ENCODE results near the gene CTIF.

The CTIF gene

DNA sequence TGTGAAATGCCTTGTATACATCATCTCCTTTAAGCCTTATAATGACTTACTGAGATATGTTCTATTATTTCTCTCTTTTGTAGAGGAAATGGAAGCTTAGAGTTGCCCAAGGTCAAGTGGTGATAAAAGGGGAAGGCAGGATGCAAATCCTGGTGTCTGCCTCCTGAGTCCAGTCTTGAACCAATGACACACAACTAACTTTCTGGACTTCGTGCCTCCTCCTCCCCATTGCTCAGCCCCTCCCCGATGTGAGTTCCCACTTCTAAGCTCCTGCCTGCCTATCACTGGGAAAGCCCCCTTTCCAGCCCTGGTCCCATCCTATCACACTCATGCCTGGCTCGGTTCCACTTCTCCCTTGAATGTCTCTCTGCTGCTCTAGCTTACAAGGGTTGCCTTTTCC is 6.9 kb upstream of the CTIF start:
- DNase-seq (ENCODE audit: insufficient read length, low spot score) (no peak), FAIRE-seq (no peak)

DNA sequence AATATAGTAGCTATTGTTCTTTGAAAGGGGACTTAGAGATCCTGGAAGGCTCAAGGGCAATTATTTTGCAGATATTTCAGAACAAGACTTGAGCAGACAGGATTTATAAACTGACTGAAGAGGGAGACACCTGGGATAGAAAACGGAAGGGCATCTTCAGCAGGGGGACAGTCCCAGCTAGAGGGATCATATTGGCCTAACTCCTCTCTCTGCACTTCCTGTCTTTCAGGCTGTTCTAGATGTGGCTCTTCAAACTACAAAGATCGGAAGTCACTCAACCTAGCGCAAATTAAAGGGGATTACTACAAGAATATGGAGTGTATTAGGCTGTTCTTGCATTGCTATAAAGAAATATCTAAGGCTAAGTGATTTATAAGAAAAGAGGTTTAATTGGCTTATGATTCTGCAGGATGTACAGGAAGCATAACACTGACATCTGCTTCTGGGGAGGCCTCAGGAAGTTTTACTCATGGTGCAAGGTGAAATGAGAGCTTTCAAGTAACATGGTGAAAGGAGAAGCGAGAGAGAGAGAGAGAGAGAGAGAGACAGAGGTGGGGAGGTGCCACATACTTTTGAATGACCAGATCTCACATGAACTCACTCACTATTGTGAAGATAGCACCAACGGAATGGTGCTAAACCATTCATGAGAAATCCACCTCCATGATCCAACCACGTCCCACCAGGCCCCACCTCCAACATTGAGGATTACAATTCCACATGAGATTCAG is 5.3 kb upstream of the CTIF start:
- DNase-seq (ENCODE audit: insufficient read length, low spot score): no peak
- FAIRE-seq: no peak

DNA sequence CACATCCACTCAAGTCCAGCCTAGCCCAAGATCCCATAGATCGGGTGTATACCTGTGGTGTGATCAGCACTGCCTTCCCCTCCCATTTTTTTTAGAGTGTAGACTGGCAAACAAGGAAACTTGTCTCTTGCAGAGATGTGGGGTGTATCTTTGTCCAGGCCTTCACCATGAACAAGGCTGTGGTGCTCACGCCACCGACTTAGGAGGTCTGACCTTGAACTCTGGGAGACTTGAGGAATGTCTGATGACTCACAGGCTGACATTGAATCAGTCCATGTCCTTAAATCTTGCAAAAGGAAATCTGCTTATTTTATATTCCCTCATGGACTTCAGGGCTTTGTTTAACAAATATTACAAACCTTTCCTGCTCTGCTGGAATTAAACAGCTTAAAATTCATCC is 4.5 kb upstream of the CTIF start:
- FAIRE-seq: no peak
- no peak for DNase-seq (ENCODE audit: insufficient read length, low spot score)

DNA sequence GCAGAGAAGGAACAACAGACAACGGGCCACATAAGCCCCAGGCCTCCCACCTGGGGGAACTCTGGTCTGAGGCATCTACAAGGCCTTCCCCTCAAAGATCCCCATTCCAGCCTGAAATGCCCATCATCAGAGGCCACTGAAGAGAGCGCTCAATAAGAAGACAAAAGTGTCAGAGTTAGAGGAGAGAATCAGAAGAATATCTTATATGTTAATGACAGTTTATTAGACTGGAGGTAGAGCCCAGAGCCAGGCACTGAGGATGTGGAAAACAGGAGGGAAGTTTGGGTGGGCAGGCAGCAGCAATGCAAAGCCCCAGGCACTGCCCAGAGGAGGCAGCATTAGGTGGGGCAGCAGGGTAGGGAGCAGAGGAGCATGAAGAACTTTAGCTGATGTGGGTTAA is 2.9 kb upstream of the CTIF start:
- FAIRE-seq: no peak
- no peak for DNase-seq (ENCODE audit: insufficient read length, low spot score)

DNA sequence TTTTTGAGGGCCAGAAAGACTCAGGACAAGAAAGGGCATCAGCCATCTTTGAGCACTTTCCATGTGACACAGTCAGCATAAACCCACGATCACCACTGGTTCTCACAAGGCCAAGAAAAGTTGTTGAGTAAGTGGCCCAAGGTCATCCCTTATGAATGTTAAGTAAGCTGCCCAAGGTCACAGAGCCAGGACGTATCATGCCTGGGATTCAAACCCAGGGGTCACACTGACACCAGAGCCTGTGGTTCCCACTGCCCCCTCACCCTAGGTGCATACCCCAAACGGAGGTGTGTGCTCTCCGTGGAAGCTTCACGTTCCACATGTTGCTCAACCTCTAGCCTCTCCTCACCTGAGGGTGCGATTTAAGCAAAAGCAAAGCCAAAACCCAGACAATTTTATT is 2.3 kb upstream of the CTIF start:
- FAIRE-seq: no peak
- no peak for DNase-seq (ENCODE audit: insufficient read length, low spot score)

DNA sequence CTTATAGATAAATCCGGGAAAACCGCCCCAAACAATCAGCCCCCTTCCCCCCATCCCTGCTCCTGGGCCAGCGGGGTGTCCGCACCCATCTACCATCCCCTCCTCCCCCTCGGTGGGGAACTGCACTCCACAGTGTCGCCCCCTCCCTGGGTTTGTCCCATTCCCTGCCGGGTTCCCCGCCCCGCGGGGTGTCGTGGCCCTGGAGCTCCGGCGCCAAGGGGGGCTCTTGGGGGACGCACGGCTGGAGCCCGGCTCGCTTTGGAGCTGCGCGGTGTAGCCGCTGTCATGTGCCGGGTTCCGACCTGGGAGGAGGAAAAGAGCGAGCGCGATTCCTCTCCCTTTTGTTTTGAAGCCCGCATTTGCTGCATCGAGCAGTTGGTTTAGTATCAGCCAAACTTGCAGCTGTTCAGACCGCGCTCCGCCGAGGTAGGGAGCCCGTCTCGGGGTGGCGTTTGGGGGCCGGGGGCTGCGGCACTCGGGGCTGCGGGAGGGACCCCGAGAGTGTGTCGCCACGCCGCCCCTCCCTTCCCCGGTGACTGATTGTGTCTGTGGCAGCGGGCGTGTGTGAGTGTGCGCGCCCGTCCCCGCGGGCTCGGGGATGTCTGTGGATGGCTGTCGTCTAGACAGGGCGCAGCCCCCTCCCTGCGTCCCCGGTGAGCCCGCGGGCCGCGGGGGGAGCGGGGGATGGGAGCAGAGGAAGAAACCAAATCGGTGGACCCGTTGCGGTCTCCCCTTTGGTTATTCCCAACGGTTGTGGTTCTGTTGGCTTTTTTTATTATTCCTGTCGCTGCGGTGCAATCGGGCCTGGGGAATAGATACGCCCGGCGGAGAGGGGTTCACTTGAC is 797 bp downstream of the CTIF start:
- FAIRE-seq: no peak
- DNase-seq (ENCODE audit: insufficient read length, low spot score): no peak

DNA sequence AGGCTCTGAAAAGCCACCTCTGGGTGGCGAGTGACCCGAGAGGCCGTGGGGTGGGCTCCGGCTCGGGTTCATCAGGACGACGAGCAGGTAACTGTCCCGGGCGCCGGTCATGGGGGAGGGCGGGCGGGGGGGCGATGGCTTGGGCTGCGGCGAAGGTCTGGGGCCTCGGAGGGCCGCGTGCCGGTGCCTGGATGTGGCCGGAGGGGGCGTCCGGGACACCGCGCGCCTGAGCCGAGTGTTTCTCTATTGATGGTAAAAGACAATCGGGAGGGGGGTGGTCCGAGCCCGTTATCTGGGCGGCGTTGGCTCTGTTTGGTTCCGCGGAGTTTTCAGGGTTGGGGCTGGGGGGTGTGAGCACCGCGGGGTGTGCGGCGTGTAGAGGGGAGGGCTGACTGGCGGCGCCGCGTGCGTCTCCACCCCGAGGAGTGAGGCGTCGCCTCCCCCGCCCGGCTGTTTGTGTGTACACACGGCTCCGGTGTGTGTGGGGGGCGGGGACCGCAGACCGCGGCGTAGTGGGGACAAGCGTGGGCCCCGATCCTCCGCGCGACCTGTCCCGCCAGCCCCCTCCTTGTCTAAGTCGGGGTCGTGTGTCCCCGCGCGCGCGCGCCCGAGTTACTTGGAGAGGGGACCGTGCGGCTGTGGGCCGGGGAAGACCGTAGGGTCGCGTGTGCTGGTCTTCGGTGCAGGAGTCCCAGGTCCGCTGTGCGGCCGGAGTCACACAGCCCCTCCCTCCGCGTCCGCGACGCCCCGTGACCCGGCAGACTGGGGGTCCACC is 1.6 kb downstream of the CTIF start:
- no peak for FAIRE-seq

DNA sequence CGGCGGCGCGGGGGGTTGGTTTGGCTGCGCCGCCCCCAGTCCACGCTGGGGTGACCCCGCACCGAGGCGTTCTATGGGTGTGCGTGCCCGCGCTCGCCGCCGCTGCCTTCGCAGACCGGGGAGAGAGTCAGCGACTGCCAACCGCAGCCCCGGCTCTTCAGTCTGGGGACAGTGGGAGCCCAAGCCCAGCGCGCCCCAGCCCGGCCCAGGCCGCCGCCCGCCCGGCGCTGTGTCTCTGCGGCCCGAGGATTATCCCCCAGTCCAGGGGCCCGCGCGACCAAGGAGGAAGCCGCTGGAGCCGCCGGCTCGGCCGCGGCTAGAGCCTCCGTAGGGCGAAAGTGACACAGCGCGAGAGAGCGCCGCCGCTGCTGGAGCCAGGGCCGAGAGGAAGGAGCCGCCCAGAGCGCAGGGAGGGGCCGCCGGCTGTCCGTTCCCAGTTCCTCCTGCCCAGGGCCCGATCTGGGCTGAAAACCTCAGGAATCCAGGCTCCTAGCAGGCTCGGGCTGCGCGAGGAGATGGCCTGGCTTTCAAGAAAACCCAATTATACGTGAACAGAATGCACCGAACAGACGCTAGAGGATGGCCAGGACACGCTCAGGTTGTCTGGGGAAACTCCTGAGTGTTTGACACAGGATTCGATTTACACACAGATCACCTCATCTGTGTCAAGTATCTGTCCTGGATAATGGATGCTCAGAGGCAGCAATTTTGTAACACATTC is 2.4 kb downstream of the CTIF start:
- DNase-seq (ENCODE audit: insufficient read length, low spot score) (peak; percentile 38), FAIRE-seq (no peak)

More for the DNA sequence above, 1.6 kb downstream of the CTIF start:
- DNase-seq (ENCODE audit: insufficient read length, low spot score): no peak

DNA sequence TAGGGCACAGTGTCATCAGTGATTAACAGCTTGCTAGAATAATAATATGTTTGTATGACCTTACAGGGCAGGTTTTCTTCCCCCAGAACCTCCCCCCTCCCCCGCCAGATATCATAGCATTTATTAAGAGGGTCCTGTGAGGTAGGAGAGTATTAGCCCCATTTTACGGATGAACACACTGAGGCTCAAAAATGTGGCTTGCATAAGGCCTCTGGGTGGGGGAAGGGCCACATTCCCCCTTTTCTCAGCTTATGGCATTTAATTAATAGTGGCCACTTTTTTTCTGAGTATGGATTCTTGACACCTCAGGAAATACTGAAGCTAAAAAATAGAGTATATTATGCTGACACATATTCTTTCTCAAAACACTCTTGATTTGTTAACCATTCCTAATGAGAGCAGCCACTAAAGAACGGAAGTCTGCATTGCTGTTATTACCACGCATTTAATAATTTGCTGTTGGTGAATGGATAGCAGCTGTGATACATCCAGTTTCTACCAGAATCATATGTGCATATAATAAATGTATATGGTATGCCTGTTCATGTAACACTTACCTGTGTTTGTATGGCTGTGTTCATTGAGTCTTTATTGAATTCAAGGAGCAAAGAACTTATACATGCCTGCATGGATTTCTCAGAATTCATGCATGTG is 3.0 kb downstream of the CTIF start:
- DNase-seq (ENCODE audit: insufficient read length, low spot score) (no peak), FAIRE-seq (no peak)

DNA sequence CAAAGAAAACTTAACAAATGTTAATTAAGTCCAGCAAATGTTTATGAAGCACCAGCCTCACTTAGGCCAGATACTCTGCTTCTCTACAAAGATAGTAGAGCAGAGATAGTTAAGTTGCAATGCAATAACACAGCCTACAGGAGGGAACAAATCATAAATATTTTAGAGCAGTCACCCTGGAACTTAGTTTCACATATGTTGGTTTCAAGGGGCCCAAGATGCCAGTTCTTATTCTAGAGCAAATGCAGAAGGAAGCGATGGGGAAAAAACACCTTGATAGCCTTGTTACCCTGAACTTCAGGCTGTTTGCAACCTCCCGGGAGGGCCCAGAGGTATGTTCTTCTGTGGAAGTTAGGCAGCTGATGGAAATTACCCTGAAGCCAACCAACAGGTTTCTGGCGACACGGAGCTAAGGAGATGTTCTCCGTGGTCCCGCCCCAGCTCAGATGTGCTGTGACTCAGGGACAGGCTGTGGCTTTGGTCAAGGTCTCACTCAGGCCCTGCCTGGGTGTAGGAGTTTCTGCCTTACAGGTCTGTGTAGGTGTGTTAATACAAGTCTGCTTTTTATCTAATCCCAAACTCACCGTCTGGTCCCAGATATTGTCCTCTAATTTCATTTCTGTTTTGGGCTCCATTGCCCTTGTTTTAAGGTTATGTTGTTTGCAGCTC is 3.8 kb downstream of the CTIF start:
- DNase-seq (ENCODE audit: insufficient read length, low spot score) (no peak), FAIRE-seq (no peak)

DNA sequence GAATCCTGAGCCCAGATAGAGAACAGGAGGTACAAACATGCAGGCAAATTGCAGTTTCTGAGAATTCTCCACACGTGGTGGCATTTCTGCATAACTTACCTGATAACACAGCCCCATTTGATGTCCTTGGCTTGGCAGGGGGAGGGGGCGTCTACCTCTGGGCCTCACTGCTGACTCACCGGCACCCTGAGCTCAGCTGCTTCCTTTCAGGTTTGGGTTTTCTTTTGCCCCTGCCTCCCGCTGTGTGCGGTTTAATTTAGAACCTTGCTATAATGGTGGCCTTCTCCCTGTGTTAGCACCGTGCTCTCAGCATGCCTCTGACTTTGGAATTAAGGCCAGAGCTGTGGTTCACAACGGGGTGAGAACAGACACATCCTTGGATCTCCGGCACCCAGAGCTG is 4.4 kb downstream of the CTIF start:
- FAIRE-seq (no peak), DNase-seq (ENCODE audit: insufficient read length, low spot score) (no peak)

DNA sequence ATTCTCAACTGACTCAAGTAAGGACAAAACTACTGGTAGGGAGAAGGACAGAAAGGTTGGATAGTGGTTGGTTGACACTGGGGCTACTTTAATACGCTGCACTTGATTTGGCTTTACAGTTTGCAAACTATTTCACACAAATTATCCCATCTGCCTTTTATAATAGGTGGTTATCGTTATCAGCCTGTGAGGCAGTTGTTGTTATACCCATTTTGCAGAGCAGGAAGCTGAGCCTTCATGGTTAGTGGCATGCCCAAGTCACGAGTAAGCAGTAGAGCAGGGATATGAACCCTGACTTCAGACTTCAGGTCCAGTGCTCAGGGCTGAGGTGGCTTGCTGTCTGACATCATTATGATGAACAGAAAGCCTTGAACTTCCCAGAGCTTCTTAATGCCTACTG is 5.3 kb downstream of the CTIF start:
- FAIRE-seq (no peak), DNase-seq (ENCODE audit: insufficient read length, low spot score) (no peak)

DNA sequence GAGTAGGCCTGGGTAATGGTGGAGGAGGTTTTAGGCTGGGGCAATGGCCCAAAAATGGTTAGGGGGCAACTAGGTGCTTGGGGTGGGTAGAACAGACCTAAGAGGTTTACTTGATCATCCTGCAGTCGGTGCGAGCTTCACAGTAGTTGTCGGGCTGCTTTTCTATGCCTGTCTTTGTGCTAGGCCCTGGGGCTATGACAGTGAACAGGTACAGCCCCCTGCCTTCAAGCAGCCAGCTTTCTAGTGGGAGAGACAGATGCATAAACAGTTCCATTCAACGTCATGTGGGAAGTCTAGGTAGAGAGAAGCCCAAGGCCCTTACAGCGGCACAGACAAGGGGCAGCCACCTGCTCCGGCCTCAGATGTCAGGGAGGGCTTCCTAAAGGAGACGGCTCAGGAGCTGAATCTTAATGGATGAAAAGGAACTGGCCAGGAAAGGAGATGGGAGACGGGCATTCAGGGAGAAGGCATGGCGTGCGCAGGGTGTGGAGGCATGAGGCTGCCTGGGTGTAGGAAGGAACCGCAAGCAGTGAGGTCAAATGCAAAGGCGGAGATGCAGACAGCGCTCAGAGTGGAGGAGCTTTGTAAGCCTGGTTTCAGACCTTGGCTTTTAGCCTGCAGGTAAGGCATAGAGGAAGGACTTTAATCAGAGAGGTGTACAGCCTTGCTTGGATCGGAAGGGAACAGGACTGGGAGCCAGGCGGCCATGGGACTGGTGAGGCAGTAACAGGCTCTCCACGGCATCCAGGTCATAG is 6.0 kb downstream of the CTIF start:
- DNase-seq (ENCODE audit: insufficient read length, low spot score) (no peak), FAIRE-seq (no peak)

DNA sequence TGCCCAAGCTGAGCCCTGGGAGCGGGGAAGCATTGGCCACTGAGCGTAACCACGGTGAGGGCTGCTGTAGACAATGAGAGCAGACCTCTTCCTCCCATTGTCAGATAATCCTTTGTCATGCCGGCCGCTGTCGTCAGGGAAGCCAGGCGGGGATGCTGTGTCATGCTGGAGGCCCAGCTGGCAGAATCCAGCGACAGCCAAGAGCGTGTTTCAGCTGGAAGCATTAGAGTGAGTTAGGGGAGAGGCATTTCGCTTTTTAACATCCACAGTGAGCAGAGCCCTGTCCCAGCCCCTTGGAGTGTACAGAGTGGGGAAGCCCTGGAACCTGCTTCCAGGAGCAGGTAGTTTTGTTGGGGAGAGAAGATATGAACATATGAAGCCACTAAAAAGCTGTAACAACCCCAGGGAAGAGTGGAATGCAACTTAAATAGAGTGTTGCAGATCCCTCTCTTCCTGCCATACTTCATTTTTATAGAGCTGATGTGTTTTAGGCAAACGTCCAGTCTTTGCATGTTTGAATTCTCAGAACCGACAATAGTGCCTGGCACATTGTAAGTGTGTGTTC is 7.0 kb downstream of the CTIF start:
- no peak for DNase-seq (ENCODE audit: insufficient read length, low spot score)
- FAIRE-seq: no peak

DNA sequence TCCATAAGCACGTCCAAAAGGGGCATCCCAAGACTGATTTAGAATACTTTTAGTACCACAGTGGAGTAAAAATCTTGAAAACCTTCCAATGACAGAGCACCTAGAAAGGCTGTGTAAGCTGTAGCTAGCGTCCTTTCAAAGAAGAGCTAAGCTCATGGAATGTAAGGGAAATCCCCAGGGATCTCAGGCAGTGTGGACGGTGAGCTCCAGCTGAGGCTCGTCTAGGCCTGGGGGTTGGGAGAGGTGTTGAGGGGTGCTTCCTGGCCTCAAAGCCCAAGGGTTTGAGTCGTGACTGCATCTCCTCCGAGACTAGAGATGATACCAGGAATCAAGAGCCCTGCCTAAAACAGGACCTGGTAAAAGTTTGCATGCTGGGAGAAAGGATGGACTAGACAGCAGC is 7.6 kb downstream of the CTIF start:
- no peak for DNase-seq (ENCODE audit: insufficient read length, low spot score)
- FAIRE-seq: no peak

DNA sequence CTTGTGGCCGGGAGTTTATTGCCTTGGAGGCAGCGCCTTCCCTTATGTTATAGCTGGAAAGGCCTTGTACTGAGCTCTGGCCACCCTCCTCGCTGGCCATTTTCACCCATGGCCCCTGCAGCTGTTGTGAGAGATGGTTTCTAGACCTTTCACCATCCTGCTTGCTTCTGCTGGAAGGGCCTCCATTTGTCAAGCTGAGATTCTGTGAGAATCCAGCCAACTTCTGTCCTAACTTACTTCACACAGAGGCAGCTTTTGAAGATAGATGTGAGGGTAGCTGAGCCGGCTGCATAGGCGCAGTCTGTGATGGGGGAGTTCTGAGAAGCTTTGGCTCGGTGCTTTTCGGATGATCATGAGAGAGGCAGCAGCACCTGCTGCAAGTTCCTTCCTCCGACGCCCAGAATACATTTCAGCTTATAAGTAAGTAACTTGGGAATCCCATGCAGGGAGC is 8.7 kb downstream of the CTIF start:
- FAIRE-seq: no peak
- DNase-seq (ENCODE audit: insufficient read length, low spot score): no peak

DNA sequence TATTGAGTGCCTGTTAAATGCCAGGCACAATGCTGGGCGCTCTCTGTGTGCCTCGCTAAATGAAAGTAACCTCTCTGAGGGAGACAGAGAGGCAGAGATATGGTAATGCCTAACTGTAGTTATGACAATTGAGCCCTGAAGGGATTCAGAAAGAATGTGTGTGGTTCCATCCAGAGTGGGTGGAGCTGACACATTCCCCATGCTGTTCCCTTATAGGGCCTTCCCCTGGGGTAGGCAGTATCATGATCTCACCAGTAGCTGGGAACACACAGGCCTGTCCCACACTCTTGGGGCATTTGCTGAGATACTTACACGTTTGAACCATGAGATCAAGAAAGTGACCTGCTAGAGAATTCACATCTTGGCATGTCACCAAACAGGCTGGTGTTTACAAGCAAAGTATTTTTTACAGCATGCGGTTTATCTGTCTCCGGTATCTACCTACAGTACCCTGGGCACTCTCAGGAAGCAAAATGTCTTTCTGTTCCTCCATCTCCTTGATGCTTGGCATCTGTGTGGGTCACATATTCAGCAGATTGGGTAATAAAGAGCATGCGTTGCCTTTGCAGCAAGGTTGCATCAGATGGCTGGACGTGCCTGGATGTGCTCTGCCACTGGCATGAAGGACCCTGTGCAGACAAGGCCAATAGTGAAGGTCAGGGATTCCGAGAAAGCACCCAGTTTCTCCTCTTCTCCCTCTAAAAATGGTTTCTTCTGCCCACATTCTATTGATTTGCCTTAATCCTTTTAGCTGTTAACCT is 9.4 kb downstream of the CTIF start:
- DNase-seq (ENCODE audit: insufficient read length, low spot score) (peak; percentile 62), FAIRE-seq (peak; percentile 33)

DNA sequence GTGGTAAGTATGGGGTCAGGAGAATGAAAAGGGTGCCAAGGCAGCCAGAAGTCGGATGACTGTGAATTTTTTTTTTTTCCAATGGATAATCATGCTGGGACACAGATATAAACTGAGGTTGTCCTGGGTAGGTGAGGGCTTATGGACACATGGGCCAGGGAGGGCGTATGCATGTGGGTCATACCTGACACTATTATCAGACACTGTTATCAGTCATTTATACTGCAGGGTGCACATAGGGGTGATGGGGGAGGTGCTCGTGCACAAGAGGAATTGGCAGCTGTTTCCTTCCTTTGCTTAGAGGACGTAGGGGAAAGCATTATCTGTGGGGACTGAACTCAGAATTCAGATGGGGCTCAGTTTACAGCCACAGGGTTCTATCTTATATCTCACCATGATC is 10.1 kb downstream of the CTIF start:
- DNase-seq (ENCODE audit: insufficient read length, low spot score): no peak
- no peak for FAIRE-seq

Measured in HTR-8/SVneo (cell line).